Neural progenitor cell (in vitro differentiated cells): ENCODE results near the gene TXNDC15. TPM values are rescaled to one million over a fixed set of nuclear protein-coding genes. Genes with fewer than 3 reads are reported as not detected.

ENCODE experiments used
- DNase-seq: peaks from one replicate; pipeline ENCODE4 v3.0.0-alpha.2; 2016; ENCODE audit warnings: low spot score
- H2AFZ ChIP-seq: fragments of 200-600 bp; sonication (generic); replicated peaks from 2 replicates; pipeline ENCODE4 v1.6.1; 2016; ENCODE audit warnings: antibody characterized with exemption
- H3F3A ChIP-seq: fragments of 200-600 bp; sonication (generic); 2 replicates; pipeline ENCODE4 v1.6.1; 2016; ENCODE audit warnings: antibody characterized with exemption, low read depth
- H3K27ac ChIP-seq: fragments of 200-600 bp; sonication (generic); 2 replicates; pipeline ENCODE4 v1.5.1; 2016; ENCODE audit warnings: mild to moderate bottlenecking
- H3K27me3 ChIP-seq: fragments of 200-600 bp; sonication (generic); 2 replicates; pipeline ENCODE4 v1.6.1; 2016; ENCODE audit warnings: mild to moderate bottlenecking, moderate library complexity
- H3K36me3 ChIP-seq: fragments of 200-600 bp; sonication (generic); 2 replicates; pipeline ENCODE4 v1.5.1; 2016
- H3K4me1 ChIP-seq: fragments of 200-600 bp; sonication (generic); 2 replicates; pipeline ENCODE4 v1.6.1; 2016; ENCODE audit warnings: mixed run types
- H3K4me2 ChIP-seq: fragments of 200-600 bp; sonication (generic); 2 replicates; pipeline ENCODE4 v1.6.1; 2016
- H3K4me3 ChIP-seq: fragments of 200-600 bp; sonication (generic); 2 replicates; pipeline ENCODE4 v1.5.1; 2016
- H3K79me2 ChIP-seq: fragments of 200-600 bp; sonication (generic); 2 replicates; pipeline ENCODE4 v1.6.1; 2016; ENCODE audit warnings: low read depth
- H3K9ac ChIP-seq: fragments of 200-600 bp; sonication (generic); 2 replicates; pipeline ENCODE4 v1.6.1; 2016
- H3K9me3 ChIP-seq: fragments of 200-600 bp; sonication (generic); 2 replicates; pipeline ENCODE4 v1.5.1; 2016; ENCODE audit warnings: low read depth
- H4K20me1 ChIP-seq: fragments of 200-600 bp; sonication (generic); 2 replicates; pipeline ENCODE4 v1.6.1; 2016; ENCODE audit warnings: low read depth
- H3K27ac Mint-ChIP-seq: 3 replicates; pipeline ENCODE4 v1.8.0; 2021; ENCODE audit warnings: mixed read lengths
- H3K27me3 Mint-ChIP-seq: 2 replicates; pipeline ENCODE4 v1.8.0; 2022; ENCODE audit warnings: low read depth, mild to moderate bottlenecking, inconsistent platforms, moderate library complexity, mixed read lengths; ENCODE audit not compliant: insufficient read depth
- H3K36me3 Mint-ChIP-seq: 3 replicates; pipeline ENCODE4 v1.8.0; 2021; ENCODE audit warnings: mixed read lengths
- H3K4me1 Mint-ChIP-seq: 3 replicates; pipeline ENCODE4 v1.8.0; 2021; ENCODE audit warnings: mixed read lengths
- H3K4me3 Mint-ChIP-seq: 3 replicates; pipeline ENCODE4 v1.8.0; 2021; ENCODE audit warnings: mild to moderate bottlenecking, moderate library complexity, mixed read lengths
- H3K9me3 Mint-ChIP-seq: 3 replicates; pipeline ENCODE4 v1.8.0; 2020; ENCODE audit warnings: mixed read lengths
- EZH2 ChIP-seq: fragments of 200-600 bp; sonication (generic); IDR thresholded peaks from 2 replicates; pipeline ENCODE4 v1.6.1; 2017; ENCODE audit warnings: antibody characterized with exemption, mild to moderate bottlenecking, moderate library complexity
- EZH2phosphoT487 ChIP-seq: fragments of 200-600 bp; sonication (generic); IDR thresholded peaks from 2 replicates; pipeline ENCODE4 v1.6.1; 2017; ENCODE audit warnings: antibody characterized with exemption
- total RNA-seq: library from RNA; depleted of rRNA; stranded (reverse); fragments of >200 nt; gene quantifications from 2 replicates; pipeline ENCODE4 v1.2.3, GENCODE V29; 2015; ENCODE audit warnings: low replicate concordance
- TF ChIP-seq, protein P1 (sequence below): fragments of 200-600 bp; sonication (generic); IDR thresholded peaks from 2 replicates; pipeline ENCODE4 v1.5.1; 2017; ENCODE audit warnings: antibody characterized with exemption, mild to moderate bottlenecking

The TXNDC15 gene
- total RNA-seq, 1 donor from 2014 or later: 36.6 TPM

DNA sequence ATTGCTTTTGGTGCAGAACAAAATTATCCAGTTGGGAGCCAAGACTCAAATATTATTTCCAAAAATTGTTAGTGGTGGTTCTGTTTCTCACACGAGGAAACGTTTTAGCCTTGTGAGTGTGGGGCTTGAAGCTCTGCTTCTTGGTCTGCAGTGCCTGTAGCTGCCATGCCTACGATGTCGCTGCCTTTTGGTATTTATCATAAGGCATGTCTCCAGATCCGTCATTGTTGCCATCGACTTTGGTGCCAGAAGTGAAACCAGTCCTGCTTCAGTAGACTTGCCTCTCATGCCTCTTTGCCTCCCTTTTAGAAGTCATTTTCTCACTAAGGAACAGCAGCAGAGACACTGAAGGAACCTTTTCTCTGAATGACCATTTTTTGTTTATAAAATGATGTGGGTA lies 63.9 kb downstream of the TXNDC15 start:
- Histone ChIP-seq H3K9ac (no peak overlapping the region), H3K79me2 (no peaks in the 10 kb centered on the region), H3K9me3 (no peaks in the 10 kb centered on the region), H3K36me3 (no peaks in the 10 kb centered on the region), H3F3A (peaks cover 9% of the 10 kb centered on the region), H4K20me1 (no peaks in the 10 kb centered on the region), H3K27ac (no peak overlapping the region), H3K4me3 (no peak overlapping the region), H3K27me3 (no peaks in the 10 kb centered on the region), H3K4me2 (peak overlapping the region; percentile 54), H3K4me1 (peaks cover 23% of the 10 kb centered on the region), H2AFZ (no peak overlapping the region)
- Mint-ChIP-seq H3K36me3 (peaks cover 8% of the 10 kb centered on the region), H3K4me3 (no peak overlapping the region), H3K4me1 (peaks cover 8% of the 10 kb centered on the region), H3K9me3 (no peaks in the 10 kb centered on the region), H3K27me3 (no peaks in the 10 kb centered on the region), H3K27ac (no peak overlapping the region)
- no peak for DNase-seq
- TF ChIP-seq EZH2: no peak
- no peak for TF ChIP-seq EZH2phosphoT487
- TF ChIP-seq, protein P1, sequence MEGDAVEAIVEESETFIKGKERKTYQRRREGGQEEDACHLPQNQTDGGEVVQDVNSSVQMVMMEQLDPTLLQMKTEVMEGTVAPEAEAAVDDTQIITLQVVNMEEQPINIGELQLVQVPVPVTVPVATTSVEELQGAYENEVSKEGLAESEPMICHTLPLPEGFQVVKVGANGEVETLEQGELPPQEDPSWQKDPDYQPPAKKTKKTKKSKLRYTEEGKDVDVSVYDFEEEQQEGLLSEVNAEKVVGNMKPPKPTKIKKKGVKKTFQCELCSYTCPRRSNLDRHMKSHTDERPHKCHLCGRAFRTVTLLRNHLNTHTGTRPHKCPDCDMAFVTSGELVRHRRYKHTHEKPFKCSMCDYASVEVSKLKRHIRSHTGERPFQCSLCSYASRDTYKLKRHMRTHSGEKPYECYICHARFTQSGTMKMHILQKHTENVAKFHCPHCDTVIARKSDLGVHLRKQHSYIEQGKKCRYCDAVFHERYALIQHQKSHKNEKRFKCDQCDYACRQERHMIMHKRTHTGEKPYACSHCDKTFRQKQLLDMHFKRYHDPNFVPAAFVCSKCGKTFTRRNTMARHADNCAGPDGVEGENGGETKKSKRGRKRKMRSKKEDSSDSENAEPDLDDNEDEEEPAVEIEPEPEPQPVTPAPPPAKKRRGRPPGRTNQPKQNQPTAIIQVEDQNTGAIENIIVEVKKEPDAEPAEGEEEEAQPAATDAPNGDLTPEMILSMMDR: no peak

DNA sequence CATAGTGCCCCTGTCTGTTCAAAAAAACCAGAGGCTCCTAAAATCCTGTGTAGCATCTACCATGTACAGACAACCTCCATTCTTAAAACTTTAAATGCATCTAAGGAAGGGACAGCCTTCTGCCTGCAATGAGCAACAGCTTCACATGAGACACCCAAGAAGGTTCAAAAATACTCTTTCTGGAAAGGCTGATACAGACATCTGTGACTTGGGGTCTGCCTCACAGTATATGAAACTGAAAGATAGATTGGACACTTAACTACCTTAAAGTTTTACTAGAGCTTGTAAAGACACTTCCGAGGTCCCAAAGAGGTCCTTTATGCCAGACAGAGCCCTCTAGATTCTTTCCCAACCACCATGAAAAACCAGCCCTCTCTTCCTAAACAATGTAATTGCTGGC lies 65.3 kb downstream of the TXNDC15 start:
- Mint-ChIP-seq H3K4me3 (no peak overlapping the region), H3K9me3 (no peaks in the 10 kb centered on the region), H3K4me1 (peaks cover 8% of the 10 kb centered on the region), H3K36me3 (peaks cover 8% of the 10 kb centered on the region), H3K27me3 (no peaks in the 10 kb centered on the region), H3K27ac (no peak overlapping the region)
- Histone ChIP-seq H3K4me1 (peaks cover 23% of the 10 kb centered on the region), H3K79me2 (no peaks in the 10 kb centered on the region), H3K9ac (no peak overlapping the region), H3K4me3 (no peak overlapping the region), H3K36me3 (no peaks in the 10 kb centered on the region), H3K27me3 (no peaks in the 10 kb centered on the region), H4K20me1 (no peaks in the 10 kb centered on the region), H3K27ac (no peak overlapping the region), H3F3A (peaks cover 9% of the 10 kb centered on the region), H2AFZ (no peak overlapping the region), H3K4me2 (no peak overlapping the region), H3K9me3 (no peaks in the 10 kb centered on the region)
- no peak for TF ChIP-seq EZH2
- no peak for TF ChIP-seq EZH2phosphoT487
- TF ChIP-seq, protein P1: no peak
- DNase-seq: no peak

DNA sequence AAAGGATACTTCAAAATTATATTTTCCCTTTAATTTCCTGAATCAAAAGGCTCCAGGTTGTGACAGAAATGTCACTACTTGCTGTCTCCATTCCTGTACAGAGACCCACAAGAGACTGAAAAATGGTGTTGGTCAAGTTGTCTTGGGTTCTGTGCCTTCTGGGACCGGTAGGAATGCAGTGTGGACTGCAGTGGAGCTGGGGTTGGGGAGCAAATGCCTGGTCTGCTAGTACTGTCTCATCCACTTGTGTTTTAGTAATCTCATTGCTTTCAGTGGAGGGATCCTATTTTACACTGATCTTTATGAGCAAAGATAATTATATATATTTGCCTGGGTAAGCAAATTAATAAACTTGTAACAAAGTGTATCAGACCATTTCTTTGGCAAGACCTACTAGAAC lies 69.4 kb downstream of the TXNDC15 start:
- H3K36me3 ChIP-seq: no peaks in the 10 kb centered on the region
- no peak overlapping the region for H3K4me2 ChIP-seq
- Mint-ChIP-seq H3K27me3 (no peaks in the 10 kb centered on the region), H3K36me3 (peaks cover 6% of the 10 kb centered on the region), H3K4me1 (peaks cover 4% of the 10 kb centered on the region), H3K27ac (no peak overlapping the region), H3K4me3 (no peak overlapping the region), H3K9me3 (no peaks in the 10 kb centered on the region)
- H3K27ac ChIP-seq: no peak overlapping the region
- no peaks in the 10 kb centered on the region for H4K20me1 ChIP-seq
- TF ChIP-seq, protein P1: no peak
- H3K79me2 ChIP-seq: no peaks in the 10 kb centered on the region
- H3K9me3 ChIP-seq: no peaks in the 10 kb centered on the region
- H3K4me1 ChIP-seq: peaks cover 34% of the 10 kb centered on the region
- DNase-seq: no peak
- H3F3A ChIP-seq: no peaks in the 10 kb centered on the region
- H3K27me3 ChIP-seq: no peaks in the 10 kb centered on the region
- H3K9ac ChIP-seq: no peak overlapping the region
- H2AFZ ChIP-seq: no peak overlapping the region
- H3K4me3 ChIP-seq: no peak overlapping the region

DNA sequence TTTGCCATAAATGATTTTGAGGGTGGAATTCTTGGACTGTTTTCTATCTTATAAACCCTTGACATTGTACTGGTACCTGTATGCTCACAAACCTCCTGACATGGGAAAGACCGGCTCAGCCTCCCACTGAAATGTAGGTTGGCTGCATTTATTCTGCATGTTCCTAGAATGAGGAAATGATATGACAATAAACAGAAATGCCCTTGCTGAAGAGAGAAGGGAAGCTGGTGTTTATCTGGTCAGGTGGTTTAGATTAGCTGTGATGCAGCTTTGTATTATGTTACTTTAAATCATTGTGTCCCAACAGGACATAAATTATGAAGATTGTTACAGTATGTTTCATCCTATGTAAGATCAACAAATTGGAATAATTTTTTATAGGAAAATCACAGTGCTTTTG lies 70.5 kb downstream of the TXNDC15 start:
- Mint-ChIP-seq H3K4me1 (peaks cover 7% of the 10 kb centered on the region), H3K36me3 (peaks cover 6% of the 10 kb centered on the region), H3K27ac (no peak overlapping the region), H3K27me3 (no peaks in the 10 kb centered on the region), H3K9me3 (no peaks in the 10 kb centered on the region), H3K4me3 (no peak overlapping the region)
- H4K20me1 ChIP-seq: no peaks in the 10 kb centered on the region
- no peaks in the 10 kb centered on the region for H3F3A ChIP-seq
- H3K4me3 ChIP-seq: no peak overlapping the region
- H3K9ac ChIP-seq: no peak overlapping the region
- H3K4me2 ChIP-seq: no peak overlapping the region
- H2AFZ ChIP-seq: no peak overlapping the region
- H3K9me3 ChIP-seq: no peaks in the 10 kb centered on the region
- no peak overlapping the region for H3K27ac ChIP-seq
- peaks cover 23% of the 10 kb centered on the region for H3K4me1 ChIP-seq
- H3K79me2 ChIP-seq: no peaks in the 10 kb centered on the region
- H3K27me3 ChIP-seq: no peaks in the 10 kb centered on the region
- DNase-seq: no peak
- H3K36me3 ChIP-seq: no peaks in the 10 kb centered on the region
- TF ChIP-seq EZH2 (no peak), EZH2phosphoT487 (no peak)
- TF ChIP-seq, protein P1: no peak
